22Rv1 (cell line): ENCODE measurements around the gene MSLN.

ENCODE experiments used
- ZFX ChIP-seq: fragments of 450-650 bp; IDR thresholded peaks from 2 replicates; pipeline ENCODE4 v1.6.1; 2017; ENCODE audit warnings: antibody characterized with exemption, borderline replicate concordance
- TF ChIP-seq, protein P1 (sequence below): fragments of 450-650 bp; IDR thresholded peaks from 2 replicates; pipeline ENCODE4 v1.5.1; 2017; ENCODE audit warnings: mild to moderate bottlenecking

DNA sequence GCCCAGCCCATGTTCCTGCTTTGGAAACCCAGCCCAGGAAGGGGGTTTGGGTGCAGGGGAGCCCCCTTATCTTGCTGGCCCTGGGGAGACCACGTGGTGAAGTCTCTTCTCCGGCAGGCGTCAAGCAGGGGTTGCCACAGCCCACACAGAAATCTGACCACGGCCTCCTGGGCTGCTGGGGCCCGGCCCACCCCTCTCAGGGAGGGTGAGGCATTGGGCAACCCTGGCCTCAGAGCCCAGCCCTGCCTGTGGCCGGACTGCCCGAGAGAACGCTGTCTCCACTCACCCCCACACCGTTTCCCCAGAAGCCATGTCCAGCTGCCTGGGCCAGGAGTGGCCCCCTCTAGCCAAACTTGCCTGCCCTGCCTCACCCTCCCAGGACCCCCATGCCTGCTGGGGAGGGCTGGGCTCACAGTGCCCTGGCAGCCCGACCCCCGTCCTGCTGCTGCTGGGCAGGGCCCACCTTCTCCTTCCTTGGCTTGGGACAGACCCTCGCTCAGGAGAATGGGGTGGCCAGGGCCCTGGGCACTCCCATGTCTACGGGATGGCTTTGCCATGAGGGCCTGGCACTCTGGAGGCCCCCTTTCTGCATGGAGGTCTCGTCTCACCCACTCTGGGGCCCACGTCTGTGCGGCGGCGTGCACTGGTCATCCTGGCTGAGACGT, 20.9 kb downstream of the MSLN start:
- TF ChIP-seq, protein P1, sequence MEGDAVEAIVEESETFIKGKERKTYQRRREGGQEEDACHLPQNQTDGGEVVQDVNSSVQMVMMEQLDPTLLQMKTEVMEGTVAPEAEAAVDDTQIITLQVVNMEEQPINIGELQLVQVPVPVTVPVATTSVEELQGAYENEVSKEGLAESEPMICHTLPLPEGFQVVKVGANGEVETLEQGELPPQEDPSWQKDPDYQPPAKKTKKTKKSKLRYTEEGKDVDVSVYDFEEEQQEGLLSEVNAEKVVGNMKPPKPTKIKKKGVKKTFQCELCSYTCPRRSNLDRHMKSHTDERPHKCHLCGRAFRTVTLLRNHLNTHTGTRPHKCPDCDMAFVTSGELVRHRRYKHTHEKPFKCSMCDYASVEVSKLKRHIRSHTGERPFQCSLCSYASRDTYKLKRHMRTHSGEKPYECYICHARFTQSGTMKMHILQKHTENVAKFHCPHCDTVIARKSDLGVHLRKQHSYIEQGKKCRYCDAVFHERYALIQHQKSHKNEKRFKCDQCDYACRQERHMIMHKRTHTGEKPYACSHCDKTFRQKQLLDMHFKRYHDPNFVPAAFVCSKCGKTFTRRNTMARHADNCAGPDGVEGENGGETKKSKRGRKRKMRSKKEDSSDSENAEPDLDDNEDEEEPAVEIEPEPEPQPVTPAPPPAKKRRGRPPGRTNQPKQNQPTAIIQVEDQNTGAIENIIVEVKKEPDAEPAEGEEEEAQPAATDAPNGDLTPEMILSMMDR, result no peak
- no peak for TF ChIP-seq ZFX
